A549 (cell line): ENCODE results near the gene LMTK3.
A peak's percentile ranks its signal among the peaks of the same experiment; 100 is the strongest.

Experiments used
- CBX2 ChIP-seq: fragments of 200-600 bp; sonication (generic); IDR thresholded peaks from 2 replicates; pipeline ENCODE4 v1.6.1; 2016; ENCODE audit warnings: low read depth, mild to moderate bottlenecking, borderline replicate concordance
- CHD2 ChIP-seq: fragments of 150-350 bp; IDR thresholded peaks from 2 replicates; pipeline ENCODE4 v1.6.1; 2014; ENCODE audit warnings: low read length; ENCODE audit not compliant: partially characterized antibody
- MAX ChIP-seq: IDR thresholded peaks from 2 replicates; pipeline ENCODE4 v1.6.1; 2012
- POLR2A ChIP-seq: IDR thresholded peaks from 2 replicates; pipeline ENCODE4 v1.6.1; 2012; ENCODE audit warnings: mild to moderate bottlenecking, low read length
- RAD21 ChIP-seq, 2 experiments: fragments of >200 bp in 1 of 2; sonication (Bioruptor Twin) in 1 of 2; formaldehyde crosslinking in 1 of 2; IDR thresholded peaks in 1 of 2; conservative IDR thresholded peaks in 1 of 2; 2 replicates in 1 of 2; 3 replicates in 1 of 2; pipeline ENCODE4 v1.6.1; 2012 to 2018; ENCODE audit warnings: inconsistent platforms in 1 of 2
- TF ChIP-seq, protein P1 (sequence below): fragments of >200 bp; sonication (Bioruptor Twin); formaldehyde crosslinking; IDR thresholded peaks from 3 replicates; pipeline ENCODE4 v1.5.1; 2016

DNA sequence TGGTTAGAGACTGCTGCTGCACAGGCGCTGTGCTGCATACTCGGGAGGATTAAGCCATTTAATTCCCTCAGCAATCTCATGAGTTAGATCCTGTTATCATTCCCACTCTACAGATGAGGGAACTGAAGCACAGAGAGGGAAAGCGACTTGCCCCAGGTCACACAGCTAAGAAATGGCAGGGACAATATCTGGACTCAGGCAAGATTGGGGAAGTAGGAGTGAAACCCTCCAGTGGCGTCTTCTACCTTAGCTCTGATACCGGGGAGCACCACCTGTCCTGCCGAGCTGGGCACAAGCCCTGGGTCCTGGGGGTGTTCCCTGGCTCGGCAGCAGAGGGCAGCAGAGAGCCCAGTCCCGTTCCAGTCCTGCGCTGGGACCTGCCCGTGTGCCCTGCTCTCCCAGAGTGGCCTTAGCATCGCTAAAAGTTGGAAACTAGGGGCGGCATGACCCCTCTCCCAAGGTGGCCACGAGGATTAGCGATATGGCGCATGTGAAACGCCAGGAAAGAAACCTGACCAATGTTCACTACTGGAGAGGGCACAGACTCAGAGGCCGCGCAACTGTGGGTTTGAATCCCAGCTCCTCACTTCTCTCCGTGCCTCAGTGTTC, 21.9 kb downstream of the LMTK3 start:
- TF ChIP-seq, protein P1, sequence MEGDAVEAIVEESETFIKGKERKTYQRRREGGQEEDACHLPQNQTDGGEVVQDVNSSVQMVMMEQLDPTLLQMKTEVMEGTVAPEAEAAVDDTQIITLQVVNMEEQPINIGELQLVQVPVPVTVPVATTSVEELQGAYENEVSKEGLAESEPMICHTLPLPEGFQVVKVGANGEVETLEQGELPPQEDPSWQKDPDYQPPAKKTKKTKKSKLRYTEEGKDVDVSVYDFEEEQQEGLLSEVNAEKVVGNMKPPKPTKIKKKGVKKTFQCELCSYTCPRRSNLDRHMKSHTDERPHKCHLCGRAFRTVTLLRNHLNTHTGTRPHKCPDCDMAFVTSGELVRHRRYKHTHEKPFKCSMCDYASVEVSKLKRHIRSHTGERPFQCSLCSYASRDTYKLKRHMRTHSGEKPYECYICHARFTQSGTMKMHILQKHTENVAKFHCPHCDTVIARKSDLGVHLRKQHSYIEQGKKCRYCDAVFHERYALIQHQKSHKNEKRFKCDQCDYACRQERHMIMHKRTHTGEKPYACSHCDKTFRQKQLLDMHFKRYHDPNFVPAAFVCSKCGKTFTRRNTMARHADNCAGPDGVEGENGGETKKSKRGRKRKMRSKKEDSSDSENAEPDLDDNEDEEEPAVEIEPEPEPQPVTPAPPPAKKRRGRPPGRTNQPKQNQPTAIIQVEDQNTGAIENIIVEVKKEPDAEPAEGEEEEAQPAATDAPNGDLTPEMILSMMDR, result peak; percentile 92
- no peak for TF ChIP-seq CBX2
- TF ChIP-seq CHD2, result no peak
- peak; percentile 68 for TF ChIP-seq MAX
- TF ChIP-seq RAD21 (conservative IDR thresholded peaks at IDR 0.05 in 1 of 2, IDR thresholded peaks at IDR 0.05 in 1 of 2), result peak; percentile 78 to 85
- TF ChIP-seq POLR2A, result no peak
